Mesenchymal stem cell (in vitro differentiated cells and primary cell): ENCODE results near the gene IRX6.

ENCODE experiments used
- DNase-seq: peaks from one replicate; pipeline ENCODE4 v3.0.0-alpha.2; 2013
- H2AFZ ChIP-seq: one replicate; pipeline ENCODE4 v1.6.1; 2013; ENCODE audit warnings: low read depth, mild to moderate bottlenecking, control low read depth, inconsistent platforms, low read length, moderate library complexity
- H2AK5ac ChIP-seq: 2 replicates; pipeline ENCODE4 v1.6.1; 2013; ENCODE audit warnings: low read length, moderate library complexity, mild to moderate bottlenecking, inconsistent platforms; ENCODE audit not compliant: severe bottlenecking
- H2BK120ac ChIP-seq: one replicate; pipeline ENCODE4 v1.6.1; 2013; ENCODE audit warnings: low read depth, mild to moderate bottlenecking, inconsistent platforms, low read length, moderate library complexity
- H2BK12ac ChIP-seq, 2 experiments: one replicate each; pipeline ENCODE4 v1.6.1; 2013; ENCODE audit warnings: inconsistent platforms in 2 of 2, low read length in 2 of 2, mild to moderate bottlenecking in 2 of 2, moderate library complexity in 2 of 2, control low read depth in 1 of 2
- H2BK15ac ChIP-seq: one replicate; pipeline ENCODE4 v1.6.1; 2013; ENCODE audit warnings: mild to moderate bottlenecking, low read depth, inconsistent platforms; ENCODE audit not compliant: poor library complexity, severe bottlenecking
- H2BK5ac ChIP-seq: 2 replicates; pipeline ENCODE4 v1.6.1; 2013; ENCODE audit warnings: low read depth, mild to moderate bottlenecking, low read length, control low read depth, inconsistent platforms; ENCODE audit not compliant: poor library complexity, severe bottlenecking
- H3K14ac ChIP-seq, 2 experiments: one replicate each; pipeline ENCODE4 v1.6.1; 2013; ENCODE audit warnings: inconsistent platforms in 2 of 2, low read length in 2 of 2, control low read depth in 1 of 2, mild to moderate bottlenecking in 1 of 2, moderate library complexity in 1 of 2
- H3K18ac ChIP-seq, 2 experiments: one replicate each; pipeline ENCODE4 v1.6.1; 2013; ENCODE audit warnings: inconsistent platforms in 2 of 2, low read length in 2 of 2, control low read depth in 1 of 2, low read depth in 1 of 2, mild to moderate bottlenecking in 1 of 2
- H3K23ac ChIP-seq, 2 experiments: one replicate each; pipeline ENCODE4 v1.6.1; 2013; ENCODE audit warnings: inconsistent platforms in 2 of 2, low read length in 2 of 2, mild to moderate bottlenecking in 2 of 2, moderate library complexity in 2 of 2, control low read depth in 1 of 2
- H3K27ac ChIP-seq: 2 replicates; pipeline ENCODE4 v1.5.1; 2013; ENCODE audit warnings: mild to moderate bottlenecking, moderate library complexity, low read length, control low read depth, inconsistent platforms; ENCODE audit not compliant: poor library complexity, severe bottlenecking
- H3K27me3 ChIP-seq, 2 experiments: 2 replicates each; pipeline versions ENCODE4 v1.6.1 to v1.7.0; 2013; ENCODE audit warnings: low read length in 2 of 2, mild to moderate bottlenecking in 2 of 2, moderate library complexity in 2 of 2, control low read depth in 1 of 2, inconsistent platforms in 1 of 2; ENCODE audit not compliant: control insufficient read depth in 1 of 2, insufficient read depth in 1 of 2
- H3K36me3 ChIP-seq, 2 experiments: 2 replicates each; pipeline versions ENCODE4 v1.6.1 to v1.7.0; 2013; ENCODE audit warnings: low read length in 2 of 2, control low read depth in 1 of 2, inconsistent platforms in 1 of 2, low read depth in 1 of 2, mild to moderate bottlenecking in 1 of 2; ENCODE audit not compliant: insufficient read depth in 2 of 2, control insufficient read depth in 1 of 2
- H3K4ac ChIP-seq, 2 experiments: one replicate each; pipeline ENCODE4 v1.6.1; 2013; ENCODE audit warnings: inconsistent platforms in 2 of 2, low read length in 2 of 2, mild to moderate bottlenecking in 2 of 2, moderate library complexity in 2 of 2, control low read depth in 1 of 2, low read depth in 1 of 2
- H3K4me1 ChIP-seq: 2 replicates; pipeline ENCODE4 v1.6.1; 2013; ENCODE audit warnings: low read depth, low read length, control low read depth; ENCODE audit not compliant: control insufficient read depth, insufficient read depth
- H3K4me2 ChIP-seq: 2 replicates; pipeline ENCODE4 v1.6.1; 2013; ENCODE audit warnings: low read length, mild to moderate bottlenecking, inconsistent platforms; ENCODE audit not compliant: poor library complexity, severe bottlenecking
- H3K4me3 ChIP-seq, 2 experiments: 2 replicates each; pipeline versions ENCODE4 v1.5.1 to v1.7.0; 2013; ENCODE audit warnings: low read length in 2 of 2, mild to moderate bottlenecking in 2 of 2, control low read depth in 1 of 2, low read depth in 1 of 2; ENCODE audit not compliant: insufficient read depth in 1 of 2
- H3K79me1 ChIP-seq: replicated peaks from 2 replicates; pipeline ENCODE4 v1.6.1; 2013; ENCODE audit warnings: mild to moderate bottlenecking, control low read depth, low read length, inconsistent platforms; ENCODE audit not compliant: poor library complexity, severe bottlenecking
- H3K9ac ChIP-seq: 2 replicates; pipeline ENCODE4 v1.7.0; 2013; ENCODE audit warnings: mild to moderate bottlenecking, low read length, moderate library complexity
- H3K9me3 ChIP-seq: 2 replicates; pipeline ENCODE4 v1.7.0; 2013; ENCODE audit warnings: mild to moderate bottlenecking, low read length; ENCODE audit not compliant: control insufficient read depth
- H4K8ac ChIP-seq: one replicate; pipeline ENCODE4 v1.6.1; 2013; ENCODE audit warnings: inconsistent platforms, mild to moderate bottlenecking, low read length, moderate library complexity
- H4K91ac ChIP-seq: one replicate; pipeline ENCODE4 v1.6.1; 2013; ENCODE audit warnings: mild to moderate bottlenecking, low read length, inconsistent platforms
- WGBS: methylation state at CpG from one replicate; pipeline ENCODE4 v1.1.7; 2013; ENCODE audit warnings: mixed read lengths; 5-methylcytosine and 5-hydroxymethylcytosine counted together

The IRX6 gene

GRCh38 chr16:55338646-55339045 lies 14.6 kb downstream of the IRX6 start:
- H2BK5ac ChIP-seq, result no peak overlapping the region
- H3K14ac ChIP-seq, result no peak overlapping the region
- no peak overlapping the region for H3K4me3 ChIP-seq
- no peaks in the 10 kb centered on the region for H3K79me1 ChIP-seq
- H3K9me3 ChIP-seq, result no peaks in the 10 kb centered on the region
- H3K36me3 ChIP-seq, result no peaks in the 10 kb centered on the region
- H4K8ac ChIP-seq, result no peak overlapping the region
- no peak overlapping the region for H2AFZ ChIP-seq
- no peak overlapping the region for H2BK15ac ChIP-seq
- peaks cover 18 to 22% of the 10 kb centered on the region in 2 experiments for H3K27me3 ChIP-seq
- H3K23ac ChIP-seq, result no peak overlapping the region
- H2AK5ac ChIP-seq, result no peak overlapping the region
- DNase-seq, result no peak
- no peak overlapping the region for H3K9ac ChIP-seq
- 60% methylated on average over 5 of the region's 5 CpGs for WGBS
- no peak overlapping the region for H3K18ac ChIP-seq
- H3K4me1 ChIP-seq, result peaks cover 4% of the 10 kb centered on the region
- no peak overlapping the region for H4K91ac ChIP-seq
- no peak overlapping the region for H3K4me2 ChIP-seq
- no peak overlapping the region for H3K4ac ChIP-seq
- H2BK120ac ChIP-seq, result no peak overlapping the region
- H2BK12ac ChIP-seq, result no peak overlapping the region
- no peak overlapping the region for H3K27ac ChIP-seq

- Histone ChIP-seq H3K18ac (no peak overlapping the region), H3K9ac (no peak overlapping the region), H3K9me3 (no peaks in the 10 kb centered on the region), H4K8ac (no peak overlapping the region), H2BK120ac (no peak overlapping the region), H2BK12ac (no peak overlapping the region), H3K23ac (no peak overlapping the region), H3K36me3 (no peaks in the 10 kb centered on the region), H3K27me3 (peaks cover 17 to 30% of the 10 kb centered on the region in 2 experiments), H2BK5ac (no peak overlapping the region), H2AK5ac (no peak overlapping the region), H2BK15ac (no peak overlapping the region), H2AFZ (no peak overlapping the region), H3K4ac (no peak overlapping the region), H3K14ac (no peak overlapping the region), H3K4me1 (no peaks in the 10 kb centered on the region), H3K27ac (no peak overlapping the region), H3K79me1 (no peaks in the 10 kb centered on the region), H3K4me3 (no peak overlapping the region), H4K91ac (no peak overlapping the region), H3K4me2 (no peak overlapping the region)
- 60% methylated on average over 1 of the region's 1 CpG for WGBS
- DNase-seq, result no peak
Measured at GRCh38 chr16:55340445-55340844, 16.4 kb downstream of the IRX6 start.

- Histone ChIP-seq H3K9me3 (no peaks in the 10 kb centered on the region), H3K36me3 (no peaks in the 10 kb centered on the region), H2AFZ (no peak overlapping the region), H3K27ac (no peak overlapping the region), H3K14ac (no peak overlapping the region), H2BK5ac (no peak overlapping the region), H2AK5ac (no peak overlapping the region), H3K23ac (no peak overlapping the region), H3K27me3 (peaks cover 17 to 30% of the 10 kb centered on the region in 2 experiments), H3K4me3 (no peak overlapping the region), H4K8ac (no peak overlapping the region), H3K18ac (no peak overlapping the region), H3K4me2 (no peak overlapping the region), H3K79me1 (no peaks in the 10 kb centered on the region), H3K4me1 (no peaks in the 10 kb centered on the region), H3K9ac (no peak overlapping the region), H2BK15ac (no peak overlapping the region), H4K91ac (no peak overlapping the region), H2BK120ac (no peak overlapping the region), H3K4ac (no peak overlapping the region), H2BK12ac (no peak overlapping the region)
- no peak for DNase-seq
- 80% methylated on average over 4 of the region's 4 CpGs for WGBS
Measured at GRCh38 chr16:55341681-55342080, 17.7 kb downstream of the IRX6 start.

- Histone ChIP-seq H2BK120ac (no peak overlapping the region), H3K9me3 (no peaks in the 10 kb centered on the region), H3K27me3 (peaks cover 5 to 10% of the 10 kb centered on the region in 2 experiments), H2BK15ac (no peak overlapping the region), H3K18ac (no peak overlapping the region), H2AFZ (no peak overlapping the region), H2BK5ac (no peak overlapping the region), H4K8ac (no peak overlapping the region), H3K9ac (no peak overlapping the region), H4K91ac (no peak overlapping the region), H2AK5ac (no peak overlapping the region), H3K4me2 (no peak overlapping the region), H3K36me3 (no peaks in the 10 kb centered on the region), H3K4me3 (no peak overlapping the region), H3K4me1 (no peaks in the 10 kb centered on the region), H3K23ac (no peak overlapping the region), H3K14ac (no peak overlapping the region), H2BK12ac (no peak overlapping the region), H3K79me1 (no peaks in the 10 kb centered on the region), H3K4ac (no peak overlapping the region), H3K27ac (no peak overlapping the region)
- DNase-seq, result no peak
- 87% methylated on average over 5 of the region's 6 CpGs for WGBS
Measured at GRCh38 chr16:55346475-55346874, 22.5 kb downstream of the IRX6 start.
